HepG2 (cell line): Measurements from ENCODE around the gene ETHE1.

ENCODE experiments used
- ASH2L ChIP-seq: fragments of 300-600, 200-600 bp; sonication (generic); IDR thresholded peaks from 2 replicates; pipeline ENCODE4 v1.7.0; 2017; ENCODE audit warnings: low read depth, mild to moderate bottlenecking, moderate library complexity, mixed read lengths, low read length; ENCODE audit not compliant: insufficient read length
- ATF1 ChIP-seq: IDR thresholded peaks from 2 replicates; pipeline ENCODE4 v1.6.1; 2016; ENCODE audit warnings: mild to moderate bottlenecking, control low read depth
- FOXO1 ChIP-seq: sonication (generic); formaldehyde crosslinking; IDR thresholded peaks from 2 replicates; pipeline ENCODE4 v1.4.0; 2020; ENCODE audit warnings: missing genetic modification reagents
- MAFF ChIP-seq: IDR thresholded peaks from 2 replicates; pipeline ENCODE4 v1.6.1; 2011; ENCODE audit warnings: low read depth, low read length, improper control_type of control experiment
- MIXL1 ChIP-seq: IDR thresholded peaks from 2 replicates; pipeline ENCODE4 v1.6.1; 2016
- MXI1 ChIP-seq: IDR thresholded peaks from 3 replicates; pipeline ENCODE4 v1.6.1; 2012; ENCODE audit warnings: low read depth, low read length, inconsistent platforms, borderline replicate concordance
- ZNF17 ChIP-seq: sonication (generic); formaldehyde crosslinking; IDR thresholded peaks from 2 replicates; pipeline ENCODE4 v1.5.0; 2020; ENCODE audit warnings: mild to moderate bottlenecking, missing genetic modification reagents
- ZNF24 ChIP-seq: fragments of 450-650 bp; IDR thresholded peaks from 2 replicates; pipeline ENCODE4 v1.6.1; 2017; ENCODE audit warnings: antibody characterized with exemption, mild to moderate bottlenecking
- ZNF329 ChIP-seq: sonication (generic); formaldehyde crosslinking; IDR thresholded peaks from 2 replicates; pipeline ENCODE4 v1.9.0; 2021; ENCODE audit warnings: low read depth, mild to moderate bottlenecking, missing genetic modification reagents
- TF ChIP-seq, protein P1 (sequence below): sonication (generic); formaldehyde crosslinking; IDR thresholded peaks from 2 replicates; pipeline ENCODE4 v1.4.0; 2020; ENCODE audit warnings: missing genetic modification reagents
- TF ChIP-seq, protein P2 (sequence below), 2 experiments: fragments of 450-650 bp in 1 of 2; sonication (generic) in 1 of 2; formaldehyde crosslinking; IDR thresholded peaks; 2 replicates each; pipeline versions ENCODE4 v1.5.0 to v1.8.0; 2020 to 2022; ENCODE audit warnings: mild to moderate bottlenecking in 1 of 2, missing genetic modification reagents in 1 of 2
- TF ChIP-seq, protein P3 (sequence below): sonication (generic); formaldehyde crosslinking; IDR thresholded peaks from 2 replicates; pipeline ENCODE4 v1.5.0; 2020; ENCODE audit warnings: mild to moderate bottlenecking, missing genetic modification reagents, moderate library complexity
- TF ChIP-seq, protein P4 (sequence below): sonication (generic); formaldehyde crosslinking; IDR thresholded peaks from 2 replicates; pipeline ENCODE4 v1.4.0; 2020; ENCODE audit warnings: missing genetic modification reagents
- TF ChIP-seq, protein P5 (sequence below): sonication (generic); formaldehyde crosslinking; conservative IDR thresholded peaks from 2 replicates; pipeline ENCODE4 v1.8.0; 2022; ENCODE audit warnings: low read depth, missing genetic modification reagents

DNA sequence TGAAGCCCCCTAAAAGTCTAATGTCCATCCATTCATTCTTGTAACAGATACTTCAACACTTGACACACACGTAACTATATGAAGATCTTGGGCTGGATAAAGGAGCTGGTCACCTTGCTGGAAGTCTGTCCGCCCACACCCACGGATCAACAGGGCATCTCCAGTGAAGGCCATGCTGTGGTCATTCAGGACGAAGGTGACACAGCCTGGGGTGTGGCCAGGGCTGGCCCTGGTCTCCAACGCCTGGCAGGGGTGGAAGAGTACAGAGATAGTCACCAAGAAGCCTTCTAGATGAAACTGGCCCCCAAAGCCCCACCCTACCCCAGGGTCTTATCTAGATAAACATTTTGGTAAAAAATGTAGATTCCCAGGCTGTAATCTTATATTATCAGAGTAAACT is 15.7 kb downstream of the ETHE1 start:
- TF ChIP-seq ZNF24, result no peak
- no peak for TF ChIP-seq MIXL1
- no peak for TF ChIP-seq MAFF
- TF ChIP-seq, protein P1, sequence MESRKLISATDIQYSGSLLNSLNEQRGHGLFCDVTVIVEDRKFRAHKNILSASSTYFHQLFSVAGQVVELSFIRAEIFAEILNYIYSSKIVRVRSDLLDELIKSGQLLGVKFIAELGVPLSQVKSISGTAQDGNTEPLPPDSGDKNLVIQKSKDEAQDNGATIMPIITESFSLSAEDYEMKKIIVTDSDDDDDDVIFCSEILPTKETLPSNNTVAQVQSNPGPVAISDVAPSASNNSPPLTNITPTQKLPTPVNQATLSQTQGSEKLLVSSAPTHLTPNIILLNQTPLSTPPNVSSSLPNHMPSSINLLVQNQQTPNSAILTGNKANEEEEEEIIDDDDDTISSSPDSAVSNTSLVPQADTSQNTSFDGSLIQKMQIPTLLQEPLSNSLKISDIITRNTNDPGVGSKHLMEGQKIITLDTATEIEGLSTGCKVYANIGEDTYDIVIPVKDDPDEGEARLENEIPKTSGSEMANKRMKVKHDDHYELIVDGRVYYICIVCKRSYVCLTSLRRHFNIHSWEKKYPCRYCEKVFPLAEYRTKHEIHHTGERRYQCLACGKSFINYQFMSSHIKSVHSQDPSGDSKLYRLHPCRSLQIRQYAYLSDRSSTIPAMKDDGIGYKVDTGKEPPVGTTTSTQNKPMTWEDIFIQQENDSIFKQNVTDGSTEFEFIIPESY (CRISPR knock-in tag), result no peak
- no peak for TF ChIP-seq ASH2L
- TF ChIP-seq ZNF329 (CRISPR knock-in tag), result no peak
- TF ChIP-seq FOXO1, result no peak
- TF ChIP-seq, protein P2, sequence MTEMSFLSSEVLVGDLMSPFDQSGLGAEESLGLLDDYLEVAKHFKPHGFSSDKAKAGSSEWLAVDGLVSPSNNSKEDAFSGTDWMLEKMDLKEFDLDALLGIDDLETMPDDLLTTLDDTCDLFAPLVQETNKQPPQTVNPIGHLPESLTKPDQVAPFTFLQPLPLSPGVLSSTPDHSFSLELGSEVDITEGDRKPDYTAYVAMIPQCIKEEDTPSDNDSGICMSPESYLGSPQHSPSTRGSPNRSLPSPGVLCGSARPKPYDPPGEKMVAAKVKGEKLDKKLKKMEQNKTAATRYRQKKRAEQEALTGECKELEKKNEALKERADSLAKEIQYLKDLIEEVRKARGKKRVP (CRISPR knock-in tag; IDR thresholded peaks at IDR 0.05), result no peak
- TF ChIP-seq, protein P3, sequence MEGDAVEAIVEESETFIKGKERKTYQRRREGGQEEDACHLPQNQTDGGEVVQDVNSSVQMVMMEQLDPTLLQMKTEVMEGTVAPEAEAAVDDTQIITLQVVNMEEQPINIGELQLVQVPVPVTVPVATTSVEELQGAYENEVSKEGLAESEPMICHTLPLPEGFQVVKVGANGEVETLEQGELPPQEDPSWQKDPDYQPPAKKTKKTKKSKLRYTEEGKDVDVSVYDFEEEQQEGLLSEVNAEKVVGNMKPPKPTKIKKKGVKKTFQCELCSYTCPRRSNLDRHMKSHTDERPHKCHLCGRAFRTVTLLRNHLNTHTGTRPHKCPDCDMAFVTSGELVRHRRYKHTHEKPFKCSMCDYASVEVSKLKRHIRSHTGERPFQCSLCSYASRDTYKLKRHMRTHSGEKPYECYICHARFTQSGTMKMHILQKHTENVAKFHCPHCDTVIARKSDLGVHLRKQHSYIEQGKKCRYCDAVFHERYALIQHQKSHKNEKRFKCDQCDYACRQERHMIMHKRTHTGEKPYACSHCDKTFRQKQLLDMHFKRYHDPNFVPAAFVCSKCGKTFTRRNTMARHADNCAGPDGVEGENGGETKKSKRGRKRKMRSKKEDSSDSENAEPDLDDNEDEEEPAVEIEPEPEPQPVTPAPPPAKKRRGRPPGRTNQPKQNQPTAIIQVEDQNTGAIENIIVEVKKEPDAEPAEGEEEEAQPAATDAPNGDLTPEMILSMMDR (CRISPR knock-in tag), result no peak
- no peak for TF ChIP-seq ATF1 (CRISPR knock-in tag)
- TF ChIP-seq, protein P4, sequence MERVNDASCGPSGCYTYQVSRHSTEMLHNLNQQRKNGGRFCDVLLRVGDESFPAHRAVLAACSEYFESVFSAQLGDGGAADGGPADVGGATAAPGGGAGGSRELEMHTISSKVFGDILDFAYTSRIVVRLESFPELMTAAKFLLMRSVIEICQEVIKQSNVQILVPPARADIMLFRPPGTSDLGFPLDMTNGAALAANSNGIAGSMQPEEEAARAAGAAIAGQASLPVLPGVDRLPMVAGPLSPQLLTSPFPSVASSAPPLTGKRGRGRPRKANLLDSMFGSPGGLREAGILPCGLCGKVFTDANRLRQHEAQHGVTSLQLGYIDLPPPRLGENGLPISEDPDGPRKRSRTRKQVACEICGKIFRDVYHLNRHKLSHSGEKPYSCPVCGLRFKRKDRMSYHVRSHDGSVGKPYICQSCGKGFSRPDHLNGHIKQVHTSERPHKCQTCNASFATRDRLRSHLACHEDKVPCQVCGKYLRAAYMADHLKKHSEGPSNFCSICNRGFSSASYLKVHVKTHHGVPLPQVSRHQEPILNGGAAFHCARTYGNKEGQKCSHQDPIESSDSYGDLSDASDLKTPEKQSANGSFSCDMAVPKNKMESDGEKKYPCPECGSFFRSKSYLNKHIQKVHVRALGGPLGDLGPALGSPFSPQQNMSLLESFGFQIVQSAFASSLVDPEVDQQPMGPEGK (CRISPR knock-in tag), result no peak
- TF ChIP-seq, protein P5, sequence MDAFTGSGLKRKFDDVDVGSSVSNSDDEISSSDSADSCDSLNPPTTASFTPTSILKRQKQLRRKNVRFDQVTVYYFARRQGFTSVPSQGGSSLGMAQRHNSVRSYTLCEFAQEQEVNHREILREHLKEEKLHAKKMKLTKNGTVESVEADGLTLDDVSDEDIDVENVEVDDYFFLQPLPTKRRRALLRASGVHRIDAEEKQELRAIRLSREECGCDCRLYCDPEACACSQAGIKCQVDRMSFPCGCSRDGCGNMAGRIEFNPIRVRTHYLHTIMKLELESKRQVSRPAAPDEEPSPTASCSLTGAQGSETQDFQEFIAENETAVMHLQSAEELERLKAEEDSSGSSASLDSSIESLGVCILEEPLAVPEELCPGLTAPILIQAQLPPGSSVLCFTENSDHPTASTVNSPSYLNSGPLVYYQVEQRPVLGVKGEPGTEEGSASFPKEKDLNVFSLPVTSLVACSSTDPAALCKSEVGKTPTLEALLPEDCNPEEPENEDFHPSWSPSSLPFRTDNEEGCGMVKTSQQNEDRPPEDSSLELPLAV, result no peak
- no peak for TF ChIP-seq MXI1
- no peak for TF ChIP-seq ZNF17 (CRISPR knock-in tag)
